GM18907 (cell line): ENCODE measurements around the gene KRTAP21-1.
"Not testable (repeated sequence)": the region's sequence is repeated elsewhere in the genome, so short reads cannot be mapped to it uniquely, and the experiment has no call there.

Source experiments
- ATAC-seq: cut with Tn5 transposase; IDR thresholded peaks from one replicate; pipeline ENCODE4 v1.9.1; 2021; ENCODE audit warnings: mild to moderate bottlenecking, moderate library complexity; ENCODE audit not compliant: unreplicated experiment

KRTAP21-1 gene

GRCh38 chr21:30755328-30755727 is at the start of gene KRTAP21-1:
Gene KRTAP21-1, minus strand, starts transcription at chr21:30755428. Its CDS starts 50 bp downstream, at chr21:30755378.
- not testable (repeated sequence) for ATAC-seq

GRCh38 chr21:30800605-30801004 is 45.4 kb upstream of the KRTAP21-1 start:
- no peak for ATAC-seq

GRCh38 chr21:30793581-30794314 is 38.5 kb upstream of the KRTAP21-1 start:
- no peak for ATAC-seq

- ATAC-seq, result no peak
These were observed 24.0 kb upstream of the KRTAP21-1 start for GRCh38 chr21:30779249-30779648.

GRCh38 chr21:30769724-30770431 is 14.7 kb upstream of the KRTAP21-1 start:
- no peak for ATAC-seq

GRCh38 chr21:30760776-30761175 is 5.5 kb upstream of the KRTAP21-1 start:
- no peak for ATAC-seq

- no peak for ATAC-seq
These were observed 3.1 kb upstream of the KRTAP21-1 start for GRCh38 chr21:30758306-30758705.

GRCh38 chr21:30747159-30747558 is 8.1 kb downstream of the KRTAP21-1 start, which contains the start of gene KRTAP21-2:
Gene KRTAP21-2, minus strand, starts transcription at chr21:30747259. Its CDS starts 57 bp downstream, at chr21:30747202.
- ATAC-seq, result no peak

- ATAC-seq, result no peak
These were observed 14.8 kb downstream of the KRTAP21-1 start for GRCh38 chr21:30740462-30740861.

- no peak for ATAC-seq
These were observed 22.2 kb downstream of the KRTAP21-1 start for GRCh38 chr21:30733026-30733425.

GRCh38 chr21:30726726-30727125 is 28.5 kb downstream of the KRTAP21-1 start:
- no peak for ATAC-seq

GRCh38 chr21:30719401-30719800 is 35.8 kb downstream of the KRTAP21-1 start:
- no peak for ATAC-seq

GRCh38 chr21:30718239-30718909 is 36.9 kb downstream of the KRTAP21-1 start, which contains the start of gene KRTAP21-3:
Gene KRTAP21-3, minus strand, starts transcription at chr21:30718777. Its CDS starts 18 bp downstream, at chr21:30718759.
- ATAC-seq, result no peak

GRCh38 chr21:30717105-30717504 is 38.1 kb downstream of the KRTAP21-1 start:
- no peak for ATAC-seq

- no peak for ATAC-seq
These were observed 40.3 kb downstream of the KRTAP21-1 start for GRCh38 chr21:30714946-30715345.

GRCh38 chr21:30714456-30714855 is 40.8 kb downstream of the KRTAP21-1 start:
- no peak for ATAC-seq

GRCh38 chr21:30713766-30714165 is 41.5 kb downstream of the KRTAP21-1 start:
- ATAC-seq, result no peak

GRCh38 chr21:30710499-30710898 is 44.7 kb downstream of the KRTAP21-1 start:
- ATAC-seq, result no peak

- no peak for ATAC-seq
These were observed 47.8 kb downstream of the KRTAP21-1 start for GRCh38 chr21:30707409-30707808.
